NCI-H774 (cell line): ENCODE data around the gene PDLIM7.
"Not testable (repeated sequence)": the region's sequence is repeated elsewhere in the genome, so short reads cannot be mapped to it uniquely, and the experiment has no call there.

ENCODE experiments used
- DNase-seq: peaks from one replicate; lab custom pipeline; 2025; lab: John Stamatoyannopoulos, UW

Gene PDLIM7

GRCh38 chr5:177491983-177492746 lies 5.2 kb downstream of the PDLIM7 start:
- no peak for DNase-seq

DNA sequence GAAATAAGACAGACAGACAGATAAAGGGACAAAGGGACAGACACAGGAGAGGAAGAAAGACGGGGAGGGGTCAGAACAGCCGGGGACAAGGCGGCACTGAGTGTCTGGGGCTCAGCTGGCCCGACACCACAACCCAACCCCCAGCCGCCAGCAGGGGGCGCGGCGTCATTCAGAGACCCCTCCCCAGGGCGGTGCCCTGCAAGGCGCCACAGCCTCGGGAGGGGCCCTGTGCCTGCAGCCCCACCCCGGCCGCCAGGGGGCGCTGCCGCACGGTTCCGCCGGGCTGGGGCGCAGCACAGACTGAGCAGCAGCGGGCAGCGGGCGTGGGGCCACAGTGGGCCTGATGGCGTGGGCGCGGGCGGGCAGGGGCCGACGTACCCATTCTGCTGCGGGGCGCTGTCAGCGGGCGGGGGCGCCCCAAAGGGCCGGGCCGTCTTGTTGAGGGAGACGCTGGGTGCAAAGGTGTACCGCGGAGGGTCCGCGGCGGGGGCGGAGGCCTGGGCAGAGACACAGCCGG lies 5.9 kb downstream of the PDLIM7 start:
- no peak for DNase-seq

DNA sequence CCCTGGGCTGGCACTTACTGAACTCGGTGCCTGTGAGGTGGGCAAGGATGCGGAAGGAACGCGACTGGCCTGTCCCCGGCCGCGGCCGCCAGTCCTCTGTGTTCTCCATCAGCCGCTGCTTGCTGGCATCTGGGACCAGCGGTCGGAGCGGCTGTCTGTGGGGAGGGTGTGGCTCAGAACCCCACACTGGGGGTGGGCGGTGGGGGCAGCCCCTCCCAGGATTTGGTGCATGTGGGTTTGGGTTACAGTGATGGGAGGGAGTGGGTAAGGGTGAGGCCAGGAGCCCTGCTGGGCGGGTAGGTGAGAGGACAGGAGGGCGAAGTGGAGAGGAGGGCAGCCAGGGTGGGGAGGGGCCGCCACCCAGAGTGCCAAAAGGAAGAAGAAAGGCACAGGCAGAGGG lies 6.4 kb downstream of the PDLIM7 start:
- no peak for DNase-seq

GRCh38 chr5:177490311-177490991 lies 7.0 kb downstream of the PDLIM7 start:
- no peak for DNase-seq

DNA sequence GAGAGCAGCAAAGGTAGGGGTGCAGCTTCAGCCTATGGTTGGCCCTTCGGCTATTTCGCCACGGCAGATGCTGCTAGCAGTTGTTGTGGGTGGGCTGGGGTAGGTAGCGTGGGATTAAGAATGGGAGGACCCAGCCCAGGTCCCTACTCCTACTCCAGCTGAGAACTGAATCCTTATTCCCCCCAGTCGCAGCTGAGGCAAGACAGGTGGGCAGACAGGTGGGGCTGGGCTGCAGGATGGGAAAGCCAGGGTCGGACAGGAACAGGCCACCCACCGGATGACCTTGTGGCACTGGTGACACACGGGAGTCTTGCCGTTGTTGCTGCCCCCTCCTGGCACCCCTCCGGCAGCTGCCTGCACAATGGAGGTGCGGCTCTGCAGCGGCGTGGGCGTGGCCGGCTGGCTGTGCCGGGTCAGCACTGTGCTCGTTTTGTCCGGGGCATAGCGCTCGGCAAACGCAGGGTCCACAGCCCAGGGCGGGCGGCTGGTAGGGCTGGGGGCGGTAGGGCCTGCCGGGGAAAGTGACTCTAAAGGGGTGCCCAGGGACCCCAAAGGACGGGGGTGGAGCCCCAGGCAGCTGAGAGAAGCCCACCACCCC lies 8.2 kb downstream of the PDLIM7 start:
- no peak for DNase-seq

- DNase-seq = no peak
These were observed 9.4 kb downstream of the PDLIM7 start for GRCh38 chr5:177487975-177488374.

GRCh38 chr5:177487144-177487543 lies 10.3 kb downstream of the PDLIM7 start:
- no peak for DNase-seq

DNA sequence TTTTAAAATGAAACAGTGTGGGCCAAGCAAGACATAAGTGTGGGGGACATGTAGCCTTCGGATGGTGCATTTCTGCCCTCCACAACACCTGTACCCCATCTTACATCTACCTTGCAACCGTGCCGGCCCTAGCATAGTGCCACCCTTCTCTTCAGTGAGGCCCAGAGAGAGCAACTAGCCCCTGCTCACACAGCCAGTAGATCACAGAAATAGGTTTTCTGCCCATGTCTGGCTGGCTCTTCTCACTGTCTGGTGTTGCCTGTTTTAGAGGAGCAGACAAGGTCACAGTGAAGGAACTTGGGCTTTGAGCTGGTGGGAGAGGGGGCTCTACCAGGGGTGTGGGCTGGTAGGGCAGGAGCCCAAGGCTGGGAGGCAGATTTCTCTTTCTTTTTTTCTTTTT lies 11.1 kb downstream of the PDLIM7 start:
- DNase-seq = no peak

DNA sequence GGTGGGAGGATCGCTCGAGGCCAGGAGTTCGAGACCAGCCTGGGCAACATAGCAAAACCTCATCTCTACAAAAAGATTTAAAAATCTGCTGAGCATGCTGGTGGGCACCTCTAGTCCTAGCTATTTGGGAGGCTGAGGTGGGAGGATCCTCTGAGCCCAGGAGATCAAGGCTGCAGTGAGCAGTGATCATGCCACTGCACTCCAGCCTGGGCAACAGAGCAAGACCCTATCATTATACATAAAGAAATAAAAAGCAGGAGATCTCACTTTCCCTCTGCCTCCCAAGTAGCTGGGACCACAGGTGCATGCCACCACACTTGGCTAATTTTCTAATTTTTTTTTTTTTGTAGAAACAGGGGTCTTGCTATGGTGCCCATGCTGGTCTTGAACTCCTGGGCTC lies 11.7 kb downstream of the PDLIM7 start:
- not testable (repeated sequence) for DNase-seq

DNA sequence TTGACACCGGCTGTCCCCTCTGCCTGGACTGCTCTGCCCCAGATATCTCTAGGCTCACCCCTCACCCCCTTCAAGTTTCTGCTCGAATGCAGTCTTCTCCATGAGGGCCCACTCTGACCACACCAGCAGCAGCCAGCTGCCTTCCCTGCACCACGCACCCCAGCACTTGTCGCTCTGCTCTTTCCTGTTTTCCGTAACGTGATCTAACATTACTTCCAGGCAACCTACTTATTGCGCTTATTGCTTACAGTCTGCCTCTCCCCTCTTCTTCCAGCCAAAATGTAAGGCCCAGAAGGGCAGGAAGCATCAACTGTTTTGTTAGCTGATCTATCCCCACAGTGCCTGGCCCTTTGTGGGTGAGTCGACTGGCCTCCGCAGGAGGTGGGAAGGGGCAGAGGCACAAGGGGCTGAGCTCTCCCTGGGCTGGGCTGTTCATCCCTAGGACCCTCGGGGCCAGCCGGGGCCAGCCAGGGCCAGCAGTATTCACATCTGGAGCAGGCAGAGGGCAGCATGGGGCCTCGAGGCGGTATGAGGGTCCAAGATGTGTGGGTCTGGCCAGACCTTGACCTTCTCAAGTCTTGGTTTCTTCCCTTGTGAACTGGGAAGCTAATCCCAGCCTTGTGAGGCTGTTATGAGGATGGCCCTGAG lies 12.4 kb downstream of the PDLIM7 start:
- no peak for DNase-seq

DNA sequence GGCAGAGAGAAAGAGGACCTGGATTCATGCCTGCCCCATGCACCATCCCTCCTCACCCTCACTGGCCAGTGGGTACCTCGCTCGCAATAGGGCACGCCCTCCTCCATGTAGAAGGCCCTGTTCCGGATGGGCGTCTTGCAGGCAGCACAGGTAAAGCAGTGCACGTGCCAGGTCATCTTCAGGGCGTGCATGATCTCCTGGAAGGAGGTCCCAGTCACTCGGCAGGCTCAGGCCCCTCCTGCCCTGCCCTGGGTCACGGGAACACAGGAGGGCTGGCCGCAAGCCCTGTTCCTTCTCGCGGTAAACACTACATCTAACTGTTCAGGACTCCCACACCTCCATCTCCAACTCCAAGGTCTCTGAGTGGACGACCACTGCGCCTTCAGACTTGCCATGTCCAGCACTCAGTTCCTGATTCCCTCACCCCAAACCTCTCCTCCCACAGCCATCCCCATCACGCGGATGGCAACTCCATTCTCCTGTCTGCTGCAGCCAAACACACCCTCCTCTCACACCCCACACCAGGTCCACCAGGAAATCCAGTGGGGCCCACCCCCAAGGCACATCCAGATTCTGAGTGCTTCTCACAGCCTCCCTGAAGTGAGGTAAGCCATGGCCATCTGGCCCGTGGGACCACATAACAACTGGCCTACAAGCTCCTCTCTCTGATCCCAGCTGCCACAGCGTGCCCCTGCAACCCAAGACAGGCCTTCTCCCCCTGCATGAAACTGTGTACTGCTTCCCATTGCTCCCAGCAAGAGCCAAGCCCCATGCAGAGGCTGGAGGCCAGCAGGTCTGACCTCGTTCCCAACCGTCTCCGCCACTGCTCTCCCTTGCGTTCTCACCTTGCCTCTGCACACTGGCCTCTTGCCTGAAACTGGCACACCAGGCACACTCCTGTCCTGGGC lies 13.2 kb downstream of the PDLIM7 start:
- no peak for DNase-seq

- no peak for DNase-seq
These were observed 14.4 kb downstream of the PDLIM7 start for GRCh38 chr5:177483042-177483441.

DNA sequence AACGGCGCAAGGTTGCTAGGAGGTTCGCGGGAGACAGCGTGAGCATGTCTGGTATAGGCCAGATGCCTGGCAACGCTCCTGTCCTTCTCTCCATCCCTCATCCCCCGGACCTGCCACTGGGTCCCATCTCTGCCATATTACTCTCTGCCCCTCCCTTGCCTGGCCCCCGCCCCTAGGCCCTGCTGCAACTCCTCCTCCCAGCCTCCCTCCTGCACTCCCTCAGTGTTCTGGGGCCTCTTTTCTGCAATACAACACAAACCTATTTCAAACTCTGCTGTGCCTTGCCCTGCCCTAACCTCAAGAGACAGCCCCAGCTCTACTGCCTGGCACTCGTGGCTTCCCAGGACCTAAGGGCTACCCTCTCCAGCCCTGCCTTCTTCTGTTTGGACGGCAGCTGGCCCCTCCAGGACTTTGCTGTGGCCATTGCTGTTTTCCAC lies 15.0 kb downstream of the PDLIM7 start:
- DNase-seq = no peak

DNA sequence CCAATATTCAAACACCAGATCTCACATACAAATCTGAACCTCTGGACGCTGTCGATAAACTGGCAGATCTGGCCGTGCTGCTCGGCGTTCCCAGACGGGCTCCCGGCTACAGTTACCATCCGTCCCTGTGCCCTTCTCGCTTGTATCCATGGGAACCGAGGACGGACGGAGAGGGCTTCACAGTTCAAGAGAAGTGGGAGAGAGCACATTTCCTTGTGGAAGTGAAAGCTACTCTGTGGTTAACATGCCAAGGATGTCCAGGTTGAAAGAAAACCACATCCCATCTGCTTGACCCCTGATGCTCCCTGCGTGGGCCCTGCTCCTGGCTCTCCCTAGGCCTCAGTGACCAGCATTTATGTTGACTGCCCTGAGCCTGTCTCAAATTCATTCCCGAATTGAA lies 17.6 kb downstream of the PDLIM7 start:
- DNase-seq = no peak

GRCh38 chr5:177478711-177479646 lies 18.4 kb downstream of the PDLIM7 start:
- no peak for DNase-seq

DNA sequence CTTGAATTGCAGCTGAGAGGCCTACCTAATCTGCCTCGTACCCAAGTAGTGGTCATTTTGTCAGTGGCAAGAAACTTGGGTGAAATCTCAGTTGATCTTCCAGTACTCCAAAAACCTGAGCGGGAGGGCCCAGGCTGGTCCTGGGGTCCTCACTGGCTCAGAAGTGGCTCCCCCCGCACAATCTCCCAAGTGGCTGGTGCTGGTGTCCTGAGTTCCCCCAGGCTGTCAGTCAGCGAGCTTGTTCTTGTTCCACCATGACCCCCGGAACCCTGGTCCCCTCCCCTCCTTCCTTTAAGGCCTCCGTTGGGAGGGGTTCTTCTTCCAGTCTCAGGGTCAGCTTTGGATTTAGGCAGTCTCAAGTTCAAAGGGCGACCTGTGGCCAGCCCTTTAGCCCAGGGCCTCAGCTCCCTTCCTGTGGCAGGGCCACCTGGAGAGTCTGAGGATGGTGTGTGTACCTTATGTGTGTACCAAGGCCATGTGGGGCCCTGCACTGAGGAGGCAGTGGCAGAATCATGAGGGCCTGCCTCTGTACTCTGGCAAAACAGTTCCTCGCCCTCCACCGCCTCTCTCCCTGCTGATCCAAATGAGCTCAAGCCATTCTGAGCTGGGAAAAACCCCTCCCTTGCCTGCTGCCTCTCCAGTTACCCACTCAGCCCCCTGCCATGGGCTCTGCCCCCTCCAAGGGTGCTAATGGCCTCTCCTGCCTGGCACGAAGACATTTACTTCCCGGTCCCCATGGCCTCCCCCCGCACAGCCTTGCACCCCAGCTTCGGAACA lies 19.5 kb downstream of the PDLIM7 start:
- no peak for DNase-seq

DNA sequence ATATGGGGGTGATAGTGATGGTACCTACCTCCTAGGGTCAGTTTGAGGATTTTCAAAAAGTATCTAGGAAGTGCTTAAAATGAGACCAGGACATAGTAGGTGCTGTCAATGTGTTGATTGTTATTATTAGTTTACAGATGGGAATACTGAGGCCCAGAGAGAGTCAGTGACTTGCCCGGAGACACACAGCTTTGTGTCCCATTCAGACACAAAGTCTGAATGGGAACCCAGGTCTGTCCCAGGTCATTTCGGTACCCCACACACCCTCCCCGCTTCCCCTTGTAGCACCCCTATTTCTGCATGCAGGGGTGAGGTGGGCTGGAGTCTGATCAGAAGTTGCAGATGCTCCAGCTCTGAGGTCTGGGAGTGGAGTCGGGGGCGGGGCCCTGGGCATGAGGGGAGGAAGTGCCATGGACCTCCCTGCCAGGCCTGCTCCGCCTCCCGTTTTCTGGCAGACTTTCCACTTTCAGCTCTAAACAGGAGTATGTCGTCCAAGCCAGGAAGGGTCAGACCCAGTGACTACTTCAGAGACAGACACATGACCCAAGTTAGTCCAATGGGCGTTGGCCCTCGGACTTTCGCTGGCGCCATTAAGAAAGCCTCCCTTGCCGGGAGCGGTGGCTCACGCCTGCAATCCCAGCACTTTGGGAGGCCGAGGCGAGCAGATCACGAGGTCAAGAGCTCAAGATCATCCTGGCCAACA lies 20.7 kb downstream of the PDLIM7 start:
- no peak for DNase-seq

- no peak for DNase-seq
These were observed 21.6 kb downstream of the PDLIM7 start for GRCh38 chr5:177475563-177476427.
